Esophagus muscularis mucosa (tissue), 4 donors: ENCODE results near the gene NIF3L1. TPM values are rescaled to one million over a fixed set of nuclear protein-coding genes. Genes with fewer than 3 reads are reported as not detected.
A peak's percentile ranks its signal among the peaks of the same experiment; 100 is the strongest.

Experiments used
- DNase-seq: peaks from one replicate; pipeline ENCODE4 v3.0.0-alpha.2; 2017; ENCODE audit errors: extremely low spot score
- H3K27ac ChIP-seq, 4 donors: fragments of 200-600 bp; sonication (generic); replicated peaks in 1 of 4; 1 replicate in 3 of 4; 2 replicates in 1 of 4; pipeline ENCODE4 v1.5.1; 2016 to 2019; ENCODE audit warnings: mild to moderate bottlenecking in 1 of 4
- H3K27me3 ChIP-seq, 4 donors: fragments of 200-600 bp; sonication (generic); one replicate each; pipeline versions ENCODE4 v1.5.1 to v1.6.0; 2016 to 2019
- H3K36me3 ChIP-seq, 4 donors: fragments of 200-600 bp; sonication (generic); one replicate each; pipeline ENCODE4 v1.5.1; 2016 to 2019
- H3K4me1 ChIP-seq, 4 donors: fragments of 200-600 bp; sonication (generic); one replicate each; pipeline ENCODE4 v1.5.1; 2016 to 2019
- H3K4me3 ChIP-seq, 4 donors: fragments of 200-600 bp; sonication (generic); 1 replicate in 2 of 4; 2 replicates in 2 of 4; pipeline ENCODE4 v1.5.1; 2016 to 2019; ENCODE audit warnings: mild to moderate bottlenecking in 4 of 4, moderate library complexity in 1 of 4
- H3K9me3 ChIP-seq, 4 donors: fragments of 200-600 bp; sonication (generic); 1 replicate in 3 of 4; 2 replicates in 1 of 4; pipeline ENCODE4 v1.5.1; 2016 to 2019
- EP300 ChIP-seq: sonication (generic); formaldehyde crosslinking; IDR thresholded peaks from one replicate; pipeline ENCODE4 v1.6.1; 2017; ENCODE audit warnings: antibody characterized with exemption
- POLR2A ChIP-seq: fragments of 450-650 bp; IDR thresholded peaks from one replicate; pipeline ENCODE4 v1.6.1; 2017; ENCODE audit warnings: antibody characterized with exemption, moderate library complexity, mild to moderate bottlenecking, low read depth
- POLR2AphosphoS5 ChIP-seq, 2 donors: sonication (generic); formaldehyde crosslinking; IDR thresholded peaks; one replicate each; pipeline ENCODE4 v1.6.1; 2017; ENCODE audit warnings: antibody characterized with exemption in 2 of 2
- WGBS: methylation state at CpG from one replicate; pipeline ENCODE4 v1.1.5; 2018; 5-methylcytosine and 5-hydroxymethylcytosine counted together
- intact Hi-C: fragments of 100-400 bp; cut with DNase I; formaldehyde crosslinking; loops from one replicate; pipeline ENCODE4 v1.15.1; 2023
- total RNA-seq, 4 donors: library from RNA; depleted of rRNA; stranded (reverse); fragments of >200 nt; gene quantifications; one replicate each; pipeline versions ENCODE4 v1.1.0 to v1.2.1, GENCODE V29; 2016
- TF ChIP-seq, protein P1 (sequence below), 3 experiments: fragments of 200-600 bp in 2 of 3; fragments of 450-650 bp in 1 of 3; sonication (generic) in 2 of 3; IDR thresholded peaks; one replicate each; pipeline ENCODE4 v1.5.1; 2017 to 2019; ENCODE audit warnings: antibody characterized with exemption in 3 of 3, mild to moderate bottlenecking in 2 of 3, moderate library complexity in 1 of 3

Gene NIF3L1
- total RNA-seq, 4 donors from 2014 or later, result 11.8 to 21.1 (median 15.5) TPM

DNA sequence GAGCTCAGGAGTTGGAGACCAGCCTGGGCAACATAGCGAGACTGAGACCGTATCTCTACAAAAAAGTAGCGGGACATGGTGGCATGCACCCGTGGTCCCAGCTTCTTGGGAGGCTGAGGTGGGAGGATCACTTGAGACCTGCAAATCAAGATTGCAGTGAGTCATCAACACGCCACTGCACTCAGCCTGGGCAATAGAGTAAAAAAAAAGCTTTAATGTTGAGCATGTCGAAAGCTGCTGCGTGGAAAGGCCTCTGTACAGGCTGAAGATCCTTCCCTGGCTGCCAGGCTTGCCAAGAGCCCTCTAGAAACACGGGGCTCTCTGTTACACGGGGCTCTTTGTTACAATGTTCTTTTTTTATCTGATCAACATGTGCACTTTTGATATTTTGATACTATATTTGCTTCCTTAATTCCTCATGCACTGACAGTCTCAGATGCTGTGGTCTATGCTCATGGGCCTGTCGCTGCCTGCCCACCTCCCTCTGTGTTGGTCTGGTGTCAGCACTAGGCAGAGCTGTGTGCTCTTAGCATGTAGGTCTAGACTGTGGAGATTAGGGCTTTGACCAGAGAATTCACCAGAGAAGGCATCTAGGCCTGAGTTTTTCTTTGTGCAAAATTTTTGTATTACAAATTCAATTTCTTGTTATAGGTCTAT, 43.4 kb upstream of the NIF3L1 start:
- Histone ChIP-seq H3K4me1 (no peaks in the 10 kb centered on the region), H3K9me3 (no peaks in the 10 kb centered on the region), H3K27me3 (no peaks in the 10 kb centered on the region), H3K27ac (no peak overlapping the region), H3K36me3 (peaks cover 2 to 7% (median 5%) of the 10 kb centered on the region in 4 donors), H3K4me3 (no peak overlapping the region)
- 86% methylated on average over 10 of the region's 10 CpGs for WGBS
- no peak for DNase-seq
- no peak for TF ChIP-seq POLR2A
- intact Hi-C loops, result no loop called here

DNA sequence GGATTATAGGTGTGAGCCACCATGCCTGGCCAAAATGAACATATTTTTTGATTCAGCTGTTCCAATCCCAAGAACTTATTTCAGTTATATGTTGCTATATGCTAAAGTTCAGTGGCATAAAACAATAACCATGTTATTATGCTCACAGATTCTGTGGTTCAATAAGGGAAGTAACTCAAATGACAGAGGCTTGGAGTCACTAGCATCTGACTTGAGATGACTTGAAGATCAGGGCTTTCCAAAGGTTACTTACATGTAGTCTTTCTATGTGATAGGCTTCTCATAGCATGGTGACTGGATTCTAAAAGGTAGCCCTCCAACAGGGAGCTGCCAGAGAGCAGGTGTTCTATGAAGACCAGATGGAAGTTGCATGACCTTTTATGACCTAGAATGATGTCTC, 41.9 kb upstream of the NIF3L1 start:
- TF ChIP-seq POLR2AphosphoS5 (IDR thresholded peaks at IDR 0.05) (no peak), POLR2A (no peak), EP300 (no peak)
- TF ChIP-seq, protein P1, sequence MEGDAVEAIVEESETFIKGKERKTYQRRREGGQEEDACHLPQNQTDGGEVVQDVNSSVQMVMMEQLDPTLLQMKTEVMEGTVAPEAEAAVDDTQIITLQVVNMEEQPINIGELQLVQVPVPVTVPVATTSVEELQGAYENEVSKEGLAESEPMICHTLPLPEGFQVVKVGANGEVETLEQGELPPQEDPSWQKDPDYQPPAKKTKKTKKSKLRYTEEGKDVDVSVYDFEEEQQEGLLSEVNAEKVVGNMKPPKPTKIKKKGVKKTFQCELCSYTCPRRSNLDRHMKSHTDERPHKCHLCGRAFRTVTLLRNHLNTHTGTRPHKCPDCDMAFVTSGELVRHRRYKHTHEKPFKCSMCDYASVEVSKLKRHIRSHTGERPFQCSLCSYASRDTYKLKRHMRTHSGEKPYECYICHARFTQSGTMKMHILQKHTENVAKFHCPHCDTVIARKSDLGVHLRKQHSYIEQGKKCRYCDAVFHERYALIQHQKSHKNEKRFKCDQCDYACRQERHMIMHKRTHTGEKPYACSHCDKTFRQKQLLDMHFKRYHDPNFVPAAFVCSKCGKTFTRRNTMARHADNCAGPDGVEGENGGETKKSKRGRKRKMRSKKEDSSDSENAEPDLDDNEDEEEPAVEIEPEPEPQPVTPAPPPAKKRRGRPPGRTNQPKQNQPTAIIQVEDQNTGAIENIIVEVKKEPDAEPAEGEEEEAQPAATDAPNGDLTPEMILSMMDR (IDR thresholded peaks at IDR 0.05), result no peak
- intact Hi-C loops, result no loop called here
- peak; percentile 42 for DNase-seq

GRCh38 chr2:200847939-200848338, 41.2 kb upstream of the NIF3L1 start:
- Histone ChIP-seq H3K27ac (no peak overlapping the region), H3K36me3 (peaks cover 24 to 28% (median 26%) of the 10 kb centered on the region in 4 donors), H3K4me1 (peaks cover 0 to 5% (median 0%) of the 10 kb centered on the region in 4 donors), H3K4me3 (no peak overlapping the region), H3K9me3 (no peaks in the 10 kb centered on the region), H3K27me3 (no peaks in the 10 kb centered on the region)
- TF ChIP-seq EP300 (no peak), POLR2A (no peak), POLR2AphosphoS5 (IDR thresholded peaks at IDR 0.05) (no peak)
- TF ChIP-seq, protein P1 (IDR thresholded peaks at IDR 0.05), result no peak
- 91% methylated on average over 4 of the region's 4 CpGs for WGBS
- intact Hi-C loops, result no loop called here
- DNase-seq, result no peak

More for the DNA sequence above, 41.9 kb upstream of the NIF3L1 start:
- peaks cover 17 to 21% (median 19%) of the 10 kb centered on the region in 4 donors for H3K36me3 ChIP-seq
- no peak overlapping the region for H3K27ac ChIP-seq
- no peak overlapping the region for H3K4me3 ChIP-seq
- H3K27me3 ChIP-seq, result no peaks in the 10 kb centered on the region
- H3K9me3 ChIP-seq, result no peaks in the 10 kb centered on the region
- peaks cover 0 to under 1% (median 0%) of the 10 kb centered on the region in 4 donors for H3K4me1 ChIP-seq

DNA sequence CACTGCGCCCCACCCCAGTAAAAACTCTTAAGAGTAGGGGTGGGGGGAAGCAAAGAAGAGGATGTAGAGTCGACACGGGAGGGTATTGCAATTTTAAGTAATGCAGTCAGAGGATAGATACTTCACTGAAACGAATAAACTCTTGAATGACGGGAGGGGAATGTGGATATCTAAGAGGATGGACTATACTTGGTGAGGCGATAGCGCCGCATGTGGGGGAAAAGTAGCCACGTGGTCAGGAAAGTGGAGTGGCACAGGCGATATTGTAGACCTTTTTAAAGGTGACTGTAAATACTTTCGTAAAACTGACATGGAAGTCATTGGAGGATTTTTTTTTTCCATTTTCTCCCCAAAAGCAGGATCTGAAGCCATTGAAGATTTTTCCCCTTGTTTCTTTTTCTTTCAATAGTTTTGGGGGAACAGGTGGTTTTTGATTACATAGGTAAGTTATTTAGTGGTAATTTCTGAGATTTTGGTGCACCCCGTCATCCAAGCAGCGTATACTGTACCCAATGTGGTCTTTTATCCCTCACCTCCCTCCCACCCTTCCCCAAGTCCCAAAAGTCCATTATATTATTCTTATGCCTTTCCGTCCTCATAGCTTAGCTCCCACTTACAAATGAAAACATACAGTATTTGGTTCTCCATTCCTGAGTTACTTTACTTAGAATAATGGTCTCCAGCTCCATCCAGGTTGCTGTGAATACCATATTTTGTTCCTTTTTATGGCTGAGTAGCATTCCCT, 38.5 kb upstream of the NIF3L1 start:
- DNase-seq, result no peak

More for the DNA sequence above, 38.5 kb upstream of the NIF3L1 start:
- Histone ChIP-seq H3K27ac (no peak overlapping the region), H3K4me3 (no peak overlapping the region), H3K4me1 (peaks cover 2 to 14% (median 5%) of the 10 kb centered on the region in 4 donors), H3K36me3 (peaks cover 51 to 55% (median 53%) of the 10 kb centered on the region in 4 donors), H3K27me3 (no peaks in the 10 kb centered on the region), H3K9me3 (no peaks in the 10 kb centered on the region)
- intact Hi-C loops, result no loop called here
- WGBS, result 87% methylated on average over 14 of the region's 14 CpGs
- TF ChIP-seq POLR2A, result no peak
- TF ChIP-seq, protein P1 (IDR thresholded peaks at IDR 0.05), result no peak
- TF ChIP-seq POLR2AphosphoS5 (IDR thresholded peaks at IDR 0.05), result peak in 1 of 2 donors; percentile 30
